Fibroblast of lung (primary cell): Measurements from ENCODE around the gene JPH2. TPM values are rescaled to one million over a fixed set of nuclear protein-coding genes. Genes with fewer than 3 reads are reported as not detected.

Experiments used
- DNase-seq, 2 donors: peaks; one replicate each; pipeline versions ENCODE4 v3.0.0 to v3.0.0-alpha.2; 2010; ENCODE audit warnings: low read depth in 2 of 2
- H2AFZ ChIP-seq: 2 replicates; pipeline ENCODE4 v1.5.1; 2012; ENCODE audit warnings: low read length, control low read depth, inconsistent platforms
- H3K27ac ChIP-seq: 2 replicates; pipeline ENCODE4 v1.5.1; 2011; ENCODE audit warnings: low read length, control low read depth; ENCODE audit not compliant: insufficient read depth
- H3K27me3 ChIP-seq: 2 replicates; pipeline ENCODE4 v1.5.1; 2011; ENCODE audit warnings: mild to moderate bottlenecking, low read length; ENCODE audit not compliant: control insufficient read depth, insufficient read depth
- H3K36me3 ChIP-seq: 2 replicates; pipeline ENCODE4 v1.5.1; 2011; ENCODE audit warnings: low read length; ENCODE audit not compliant: control insufficient read depth, insufficient read depth
- H3K4me1 ChIP-seq: 2 replicates; pipeline ENCODE4 v1.5.1; 2011; ENCODE audit warnings: low read length; ENCODE audit not compliant: control insufficient read depth, insufficient read depth; ENCODE audit errors: extremely low read depth
- H3K4me2 ChIP-seq: 2 replicates; pipeline ENCODE4 v1.5.1; 2011; ENCODE audit warnings: low read length, control low read depth; ENCODE audit not compliant: insufficient read depth; ENCODE audit errors: extremely low read depth
- H3K4me3 ChIP-seq, 4 experiments: fragments of 200-600 bp in 1 of 4; sonication (generic) in 1 of 4; replicated peaks in 1 of 4; 2 replicates each; pipeline ENCODE4 v1.5.1; 2011 to 2016; ENCODE audit warnings: low read length in 4 of 4, low read depth in 3 of 4, mild to moderate bottlenecking in 3 of 4, control low read depth in 2 of 4, inconsistent platforms in 1 of 4, mixed read lengths in 1 of 4; ENCODE audit not compliant: insufficient read depth in 1 of 4; ENCODE audit errors: control extremely low read depth in 1 of 4
- H3K79me2 ChIP-seq: 2 replicates; pipeline ENCODE4 v1.5.1; 2012; ENCODE audit warnings: mild to moderate bottlenecking, low read length, inconsistent platforms; ENCODE audit not compliant: control insufficient read depth, insufficient read depth
- H3K9ac ChIP-seq: 2 replicates; pipeline ENCODE4 v1.5.1; 2011; ENCODE audit warnings: mild to moderate bottlenecking, low read length, control low read depth; ENCODE audit not compliant: insufficient read depth
- H3K9me3 ChIP-seq: 2 replicates; pipeline ENCODE4 v1.5.1; 2012; ENCODE audit warnings: low read depth, low read length; ENCODE audit not compliant: control insufficient read depth, insufficient read depth
- H4K20me1 ChIP-seq: 2 replicates; pipeline ENCODE4 v1.5.1; 2011; ENCODE audit warnings: low read length; ENCODE audit not compliant: control insufficient read depth, insufficient read depth; ENCODE audit errors: extremely low read depth
- EZH2 ChIP-seq: IDR thresholded peaks from 2 replicates; pipeline ENCODE4 v1.5.1; 2012; ENCODE audit warnings: low read length, control low read depth, mild to moderate bottlenecking; ENCODE audit errors: missing control alignments
- polyA plus RNA-seq, 2 donors: library from polyadenylated mRNA; depleted of rRNA in 1 of 2; stranded (reverse) in 1 of 2; unstranded in 1 of 2; fragments of >200 nt; gene quantifications; 2 replicates each; pipeline ENCODE4 v1.2.1, GENCODE V29; 2011 to 2012; ENCODE audit warnings: missing spikeins in 1 of 2
- total RNA-seq: library from RNA; depleted of rRNA; stranded (reverse); fragments of >200 nt; gene quantifications from 2 replicates; pipeline ENCODE4 v1.2.1, GENCODE V29; 2014
- TF ChIP-seq, protein P1 (sequence below), 2 donors: IDR thresholded peaks in 1 of 2; conservative IDR thresholded peaks in 1 of 2; 1 replicate in 1 of 2; 2 replicates in 1 of 2; pipeline ENCODE4 v1.5.1; 2011 to 2012; ENCODE audit warnings: low read length in 2 of 2, control low read depth in 1 of 2, inconsistent platforms in 1 of 2, low read depth in 1 of 2, mild to moderate bottlenecking in 1 of 2

Gene JPH2
- total and polyA plus RNA-seq, 2 donors (not counting 1 experiment from before 2014, with no cell fraction given): 0.66 to 4.9 TPM

DNA sequence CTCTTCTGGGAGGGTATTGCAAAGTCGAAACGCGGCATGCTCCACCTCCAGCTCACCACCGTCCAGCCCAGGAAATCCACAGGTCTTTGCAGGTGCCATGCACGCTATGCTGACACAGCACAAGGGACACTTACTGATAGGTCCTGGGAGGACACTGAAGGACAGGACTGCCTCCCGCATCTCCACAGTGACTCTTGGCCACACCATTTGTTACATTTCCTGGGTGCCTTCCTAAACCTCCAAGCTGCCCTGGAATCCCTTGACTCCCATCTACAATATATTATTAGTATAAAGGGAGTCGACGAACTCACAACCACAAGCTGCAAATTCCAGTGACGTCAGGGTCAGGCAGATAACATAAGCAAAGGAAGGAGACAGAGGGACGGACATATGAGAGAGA, 106.9 kb downstream of the JPH2 start:
- no peak overlapping the region for H3K4me2 ChIP-seq
- H3K79me2 ChIP-seq: no peaks in the 10 kb centered on the region
- TF ChIP-seq, protein P1, sequence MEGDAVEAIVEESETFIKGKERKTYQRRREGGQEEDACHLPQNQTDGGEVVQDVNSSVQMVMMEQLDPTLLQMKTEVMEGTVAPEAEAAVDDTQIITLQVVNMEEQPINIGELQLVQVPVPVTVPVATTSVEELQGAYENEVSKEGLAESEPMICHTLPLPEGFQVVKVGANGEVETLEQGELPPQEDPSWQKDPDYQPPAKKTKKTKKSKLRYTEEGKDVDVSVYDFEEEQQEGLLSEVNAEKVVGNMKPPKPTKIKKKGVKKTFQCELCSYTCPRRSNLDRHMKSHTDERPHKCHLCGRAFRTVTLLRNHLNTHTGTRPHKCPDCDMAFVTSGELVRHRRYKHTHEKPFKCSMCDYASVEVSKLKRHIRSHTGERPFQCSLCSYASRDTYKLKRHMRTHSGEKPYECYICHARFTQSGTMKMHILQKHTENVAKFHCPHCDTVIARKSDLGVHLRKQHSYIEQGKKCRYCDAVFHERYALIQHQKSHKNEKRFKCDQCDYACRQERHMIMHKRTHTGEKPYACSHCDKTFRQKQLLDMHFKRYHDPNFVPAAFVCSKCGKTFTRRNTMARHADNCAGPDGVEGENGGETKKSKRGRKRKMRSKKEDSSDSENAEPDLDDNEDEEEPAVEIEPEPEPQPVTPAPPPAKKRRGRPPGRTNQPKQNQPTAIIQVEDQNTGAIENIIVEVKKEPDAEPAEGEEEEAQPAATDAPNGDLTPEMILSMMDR (conservative IDR thresholded peaks at IDR 0.05 in 1 of 2, IDR thresholded peaks at IDR 0.05 in 1 of 2; ENCODE audit: low read depth in 1 of 2, low read length in 2 of 2): no peak
- no peak for TF ChIP-seq EZH2
- H3K9me3 ChIP-seq: no peaks in the 10 kb centered on the region
- H4K20me1 ChIP-seq: no peaks in the 10 kb centered on the region
- no peak overlapping the region for H3K4me3 ChIP-seq
- no peak overlapping the region for H3K27ac ChIP-seq
- H2AFZ ChIP-seq: peak overlapping the region; percentile 36
- no peak overlapping the region for H3K9ac ChIP-seq
- no peaks in the 10 kb centered on the region for H3K36me3 ChIP-seq
- peak; percentile 67 to 74 for DNase-seq
- H3K4me1 ChIP-seq: peaks cover 6% of the 10 kb centered on the region
- H3K27me3 ChIP-seq: no peaks in the 10 kb centered on the region

DNA sequence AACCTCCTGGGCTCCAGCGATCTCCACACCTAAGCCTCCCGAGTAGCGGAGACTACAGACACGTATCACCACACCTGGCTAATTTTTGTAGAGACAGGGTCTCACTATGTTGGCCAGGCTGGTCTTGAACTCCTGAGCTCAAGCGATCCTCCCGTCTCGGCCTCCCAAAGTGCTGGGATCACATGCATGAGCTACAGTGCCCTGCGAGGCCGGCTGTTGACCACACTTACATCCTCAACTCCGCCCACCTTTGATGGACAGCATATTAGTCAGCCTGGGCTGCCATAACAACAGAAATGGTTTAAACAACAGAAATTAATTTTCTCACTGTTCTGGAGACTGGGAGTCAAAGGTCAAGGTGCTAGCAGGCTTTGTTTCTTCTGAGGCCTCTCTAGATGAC, 107.7 kb downstream of the JPH2 start:
- H3K36me3 ChIP-seq: no peaks in the 10 kb centered on the region
- no peaks in the 10 kb centered on the region for H3K27me3 ChIP-seq
- no peak overlapping the region for H3K9ac ChIP-seq
- H3K9me3 ChIP-seq: no peaks in the 10 kb centered on the region
- H3K27ac ChIP-seq: no peak overlapping the region
- no peaks in the 10 kb centered on the region for H4K20me1 ChIP-seq
- TF ChIP-seq, protein P1 (conservative IDR thresholded peaks at IDR 0.05 in 1 of 2, IDR thresholded peaks at IDR 0.05 in 1 of 2; ENCODE audit: low read depth in 1 of 2, low read length in 2 of 2): no peak
- no peak for TF ChIP-seq EZH2
- no peak overlapping the region for H3K4me2 ChIP-seq
- no peak overlapping the region for H2AFZ ChIP-seq
- no peaks in the 10 kb centered on the region for H3K79me2 ChIP-seq
- H3K4me3 ChIP-seq: no peak overlapping the region
- peak in 1 of 2 donors; percentile 14 for DNase-seq
- H3K4me1 ChIP-seq: peaks cover 13% of the 10 kb centered on the region

DNA sequence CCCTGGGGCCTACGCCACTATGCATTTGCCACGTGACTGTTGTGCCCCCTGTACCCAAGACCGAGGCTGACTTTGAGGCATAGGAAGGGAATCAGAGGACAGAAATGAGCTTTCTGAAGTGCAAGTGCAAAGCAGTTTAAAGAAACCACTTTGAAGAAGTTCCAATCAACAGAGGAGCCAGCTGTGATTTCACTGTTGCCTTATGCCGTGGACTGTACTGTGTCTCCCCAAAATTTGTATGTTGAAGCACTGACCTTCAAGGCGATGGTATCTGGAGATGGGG, 111.1 kb downstream of the JPH2 start:
- no peaks in the 10 kb centered on the region for H3K27me3 ChIP-seq
- DNase-seq: no peak
- no peak overlapping the region for H3K27ac ChIP-seq
- no peak overlapping the region for H3K4me3 ChIP-seq
- H3K79me2 ChIP-seq: no peaks in the 10 kb centered on the region
- H2AFZ ChIP-seq: no peak overlapping the region
- H3K4me2 ChIP-seq: no peak overlapping the region
- H3K9ac ChIP-seq: no peak overlapping the region
- peaks cover 13% of the 10 kb centered on the region for H3K4me1 ChIP-seq
- H3K36me3 ChIP-seq: no peaks in the 10 kb centered on the region
- no peaks in the 10 kb centered on the region for H3K9me3 ChIP-seq
- H4K20me1 ChIP-seq: no peaks in the 10 kb centered on the region
- TF ChIP-seq, protein P1 (conservative IDR thresholded peaks at IDR 0.05 in 1 of 2, IDR thresholded peaks at IDR 0.05 in 1 of 2; ENCODE audit: low read depth in 1 of 2, low read length in 2 of 2): no peak
- no peak for TF ChIP-seq EZH2
